ENCODE data around the gene KCNJ6. TPM values are rescaled to one million over a fixed set of nuclear protein-coding genes. Genes with fewer than 3 reads are reported as not detected.

Gene KCNJ6
- total RNA-seq, 2 donors from 2014 or later, result not detected

DNA sequence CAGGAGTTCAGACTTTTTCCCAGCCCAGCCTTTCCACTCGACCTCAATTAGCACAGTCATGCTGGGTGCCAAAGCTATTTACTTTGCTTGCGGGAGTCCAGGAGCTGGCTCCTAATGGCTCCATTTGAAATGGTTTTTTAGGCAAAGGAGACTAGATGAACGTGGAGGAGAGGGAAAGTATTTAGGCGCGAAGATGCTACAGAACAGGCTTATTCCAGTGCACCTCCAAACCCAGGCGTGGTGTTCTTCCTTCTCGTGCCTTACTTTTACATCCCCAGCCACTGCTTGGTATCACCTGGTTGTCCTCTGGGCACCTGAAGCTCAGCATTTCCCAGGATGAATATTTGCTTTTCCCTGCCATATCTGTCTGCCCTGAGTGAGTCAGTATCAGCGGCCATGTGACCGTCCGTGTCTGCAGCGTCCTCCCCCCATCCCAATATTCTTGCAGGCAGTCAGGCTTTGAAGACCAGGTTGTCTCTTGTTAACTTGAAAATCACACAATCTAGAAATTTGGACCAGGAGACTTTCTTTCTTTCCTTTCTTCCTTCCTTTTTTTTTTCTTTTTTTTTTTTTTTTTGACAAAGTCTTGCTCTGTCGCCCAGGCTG is 351.2 kb downstream of the KCNJ6 start:
- peak overlapping the region; percentile 96 for H3K27ac Mint-ChIP-seq
- H3K27me3 Mint-ChIP-seq, result no peaks in the 10 kb centered on the region
- no peak for ATAC-seq
- H3K9me3 ChIP-seq (ENCODE audit: control insufficient read depth, low read length, poor library complexity, severe bottlenecking), result no peaks in the 10 kb centered on the region
- peak overlapping the region; percentile 95 for H3K4me3 Mint-ChIP-seq
- no peaks in the 10 kb centered on the region for H3K36me3 Mint-ChIP-seq (ENCODE audit: low read depth)
- H3K4me1 Mint-ChIP-seq, result peaks cover 4% of the 10 kb centered on the region
- no peak for DNase-seq

DNA sequence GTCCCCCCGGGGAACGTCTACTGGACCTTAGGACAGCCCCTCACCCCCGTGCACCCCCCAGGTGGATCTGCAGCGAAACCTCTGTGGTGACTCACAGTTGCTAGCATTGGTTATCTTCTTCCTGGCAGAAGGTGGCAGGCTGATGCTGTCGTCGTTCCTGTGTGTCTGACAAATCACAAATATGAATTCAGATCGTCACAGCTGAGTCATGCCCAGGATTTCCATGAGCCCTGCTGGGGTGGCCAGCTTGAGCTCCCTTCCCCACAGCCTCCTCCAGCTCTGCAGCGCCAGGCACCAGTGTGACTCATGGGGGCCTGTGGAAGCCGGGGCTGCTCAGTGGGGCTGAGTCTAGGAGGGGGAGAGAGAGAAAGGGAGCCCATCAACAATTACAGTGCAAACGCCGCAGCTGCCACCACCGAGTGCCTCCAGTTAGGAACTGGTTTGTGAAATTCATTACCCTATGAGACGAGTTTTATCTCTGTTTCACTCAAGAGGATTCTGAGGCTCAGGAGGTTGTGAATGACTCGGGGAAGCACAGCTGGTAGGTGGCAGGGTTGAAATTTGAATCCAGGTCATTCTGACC is 351.8 kb downstream of the KCNJ6 start:
- peak; percentile 59 to 80 (median 60) for DNase-seq
- H3K4me1 Mint-ChIP-seq, result peaks cover 4% of the 10 kb centered on the region
- H3K4me3 Mint-ChIP-seq, result peak overlapping the region; percentile 95
- H3K27ac Mint-ChIP-seq, result peak overlapping the region; percentile 96
- no peaks in the 10 kb centered on the region for H3K9me3 ChIP-seq (ENCODE audit: control insufficient read depth, low read length, poor library complexity, severe bottlenecking)
- no peaks in the 10 kb centered on the region for H3K27me3 Mint-ChIP-seq
- no peaks in the 10 kb centered on the region for H3K36me3 Mint-ChIP-seq (ENCODE audit: low read depth)
- ATAC-seq, result peak; percentile 78

DNA sequence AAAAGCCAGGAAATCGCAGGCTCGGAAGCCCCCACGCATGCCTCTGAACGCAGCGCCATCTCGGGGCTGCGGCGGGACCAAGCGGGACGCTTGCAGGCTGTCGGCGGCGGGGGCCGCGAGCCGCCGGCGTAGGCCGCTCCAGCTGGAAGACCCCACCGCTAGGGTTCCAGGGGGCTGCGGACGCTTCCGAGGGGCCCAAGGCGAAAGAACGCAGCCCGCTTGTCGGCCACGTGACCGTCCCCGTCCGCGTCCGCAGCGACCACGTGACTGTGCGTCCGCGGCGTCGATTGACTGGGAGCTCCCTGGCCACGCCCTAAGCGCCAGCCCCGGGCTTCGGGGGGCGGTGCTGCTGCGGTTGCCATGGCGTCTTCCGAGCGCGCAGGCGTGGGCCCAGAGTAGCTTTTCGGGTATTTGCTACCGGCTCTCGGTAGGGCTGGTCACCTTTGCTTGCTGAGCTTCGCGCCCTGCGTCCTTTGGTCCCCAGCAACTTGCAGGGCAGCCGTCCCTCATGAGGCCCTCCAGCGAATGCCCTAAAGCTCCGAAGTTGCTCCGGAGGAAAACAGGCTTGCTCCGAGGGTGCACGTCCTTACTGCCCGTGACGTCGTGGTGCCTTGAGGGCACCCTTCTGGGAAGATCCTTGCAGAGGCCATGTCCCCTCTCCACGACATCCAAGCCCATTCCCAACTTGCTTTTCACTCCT is 352.5 kb downstream of the KCNJ6 start:
- H3K27ac Mint-ChIP-seq, result peak overlapping the region; percentile 96
- peak; percentile 90 for ATAC-seq
- peaks cover 4% of the 10 kb centered on the region for H3K4me1 Mint-ChIP-seq
- H3K27me3 Mint-ChIP-seq, result no peaks in the 10 kb centered on the region
- H3K4me3 Mint-ChIP-seq, result peak overlapping the region; percentile 95
- no peaks in the 10 kb centered on the region for H3K36me3 Mint-ChIP-seq (ENCODE audit: low read depth)
- DNase-seq, result peak; percentile 85 to 90 (median 88)
- H3K9me3 ChIP-seq (ENCODE audit: control insufficient read depth, low read length, poor library complexity, severe bottlenecking), result no peaks in the 10 kb centered on the region

DNA sequence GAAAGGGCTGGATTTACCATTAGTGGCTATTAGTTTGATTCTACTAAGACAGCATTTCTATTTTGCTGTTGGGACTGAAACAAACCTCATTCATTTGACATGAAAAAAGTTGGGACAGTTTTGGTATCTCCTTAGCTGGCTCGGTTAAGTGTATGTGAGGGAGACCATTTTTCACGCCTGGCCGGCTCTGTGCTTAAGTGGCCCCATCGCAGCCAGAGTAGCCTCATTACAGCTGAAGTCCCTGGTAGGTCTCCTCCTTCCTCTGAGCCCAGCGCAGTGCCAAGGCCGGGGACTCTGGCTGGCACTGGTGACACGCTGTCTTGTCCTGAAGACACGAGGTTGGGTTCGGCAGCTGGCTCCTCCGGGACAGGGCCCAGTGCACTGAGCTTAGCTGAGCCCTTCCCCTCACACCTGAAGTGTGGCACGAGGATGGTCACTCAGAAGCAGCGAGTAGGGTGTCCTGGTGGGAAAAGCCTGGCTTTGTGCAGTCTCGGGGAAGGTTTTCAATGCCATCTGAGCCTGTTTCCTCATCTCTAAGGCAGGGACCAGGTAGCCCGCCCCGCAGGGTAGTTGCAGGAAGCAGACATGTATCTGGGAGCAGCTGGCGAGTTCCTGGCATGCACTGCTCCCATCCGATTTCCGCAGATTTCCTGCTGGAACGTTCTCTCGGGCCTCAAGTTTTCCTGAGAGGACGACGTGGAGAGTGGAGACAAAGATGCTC is 353.2 kb downstream of the KCNJ6 start:
- ATAC-seq (peak; percentile 1), DNase-seq (no peak)
- peak overlapping the region; percentile 96 for H3K27ac Mint-ChIP-seq
- H3K4me1 Mint-ChIP-seq, result peaks cover 4% of the 10 kb centered on the region
- H3K4me3 Mint-ChIP-seq, result peak overlapping the region; percentile 95
- H3K27me3 Mint-ChIP-seq, result no peaks in the 10 kb centered on the region
- H3K36me3 Mint-ChIP-seq (ENCODE audit: low read depth), result no peaks in the 10 kb centered on the region
- H3K9me3 ChIP-seq (ENCODE audit: control insufficient read depth, low read length, poor library complexity, severe bottlenecking), result no peaks in the 10 kb centered on the region

DNA sequence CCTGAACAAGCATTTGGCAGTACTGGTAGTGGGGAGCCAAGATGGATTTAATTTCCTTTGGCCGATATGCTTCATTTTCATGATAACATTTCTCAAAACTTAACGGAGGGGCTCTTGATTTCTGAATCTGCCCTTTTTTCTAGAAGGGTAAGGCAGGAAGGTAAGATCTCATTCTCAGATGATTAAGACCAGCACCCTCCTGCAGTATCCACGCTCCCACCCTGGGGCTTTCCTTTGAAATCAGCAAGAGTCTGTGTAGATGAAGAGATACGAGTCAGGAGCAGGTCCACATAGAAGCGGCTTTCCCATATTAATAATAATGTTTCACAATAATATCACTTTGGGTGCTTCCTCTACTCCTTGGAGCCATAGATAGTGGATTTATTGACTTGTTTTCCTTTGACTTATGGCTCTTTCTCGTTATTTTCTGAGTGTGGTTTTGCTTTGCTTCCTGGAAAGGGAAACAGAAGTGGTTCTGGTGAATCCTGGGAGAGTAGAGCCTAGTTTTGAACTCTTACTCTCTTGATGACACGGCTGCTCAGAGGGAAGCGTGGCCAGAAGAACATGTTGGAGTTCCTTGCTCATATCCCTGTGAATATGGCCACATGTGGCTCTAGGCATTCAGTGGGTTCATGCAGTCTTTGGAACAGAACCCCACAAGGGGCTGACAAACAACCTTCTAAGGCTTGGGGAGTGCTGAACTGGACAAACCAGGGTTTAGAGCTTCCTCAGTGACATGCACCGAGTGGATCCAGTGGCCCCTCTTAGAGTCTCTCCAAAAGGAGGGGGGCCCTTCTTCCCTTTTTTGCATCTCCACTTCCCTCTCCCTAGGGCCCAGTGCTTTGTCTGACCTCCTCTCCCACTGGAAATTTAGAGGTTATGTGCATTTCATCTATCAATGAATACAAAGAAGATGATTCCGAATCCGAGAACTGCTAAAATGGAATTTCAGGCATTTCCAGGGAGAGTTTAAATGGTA is 354.0 kb downstream of the KCNJ6 start:
- Mint-ChIP-seq H3K27me3 (peaks cover 3% of the 10 kb centered on the region), H3K27ac (peak overlapping the region; percentile 96), H3K4me1 (peaks cover 4% of the 10 kb centered on the region), H3K36me3 (ENCODE audit: low read depth) (no peaks in the 10 kb centered on the region), H3K4me3 (peak overlapping the region; percentile 95)
- ATAC-seq (no peak), DNase-seq (no peak)
- H3K9me3 ChIP-seq (ENCODE audit: control insufficient read depth, low read length, poor library complexity, severe bottlenecking), result no peaks in the 10 kb centered on the region

GRCh38 chr21:37561506-37561905 is 354.8 kb downstream of the KCNJ6 start:
- DNase-seq (no peak), ATAC-seq (no peak)
- H3K27me3 Mint-ChIP-seq, result peaks cover 5% of the 10 kb centered on the region
- no peaks in the 10 kb centered on the region for H3K9me3 ChIP-seq (ENCODE audit: control insufficient read depth, low read length, poor library complexity, severe bottlenecking)
- H3K27ac Mint-ChIP-seq, result no peak overlapping the region
- H3K36me3 Mint-ChIP-seq (ENCODE audit: low read depth), result no peaks in the 10 kb centered on the region
- H3K4me3 Mint-ChIP-seq, result no peak overlapping the region
- H3K4me1 Mint-ChIP-seq, result peaks cover 4% of the 10 kb centered on the region

DNA sequence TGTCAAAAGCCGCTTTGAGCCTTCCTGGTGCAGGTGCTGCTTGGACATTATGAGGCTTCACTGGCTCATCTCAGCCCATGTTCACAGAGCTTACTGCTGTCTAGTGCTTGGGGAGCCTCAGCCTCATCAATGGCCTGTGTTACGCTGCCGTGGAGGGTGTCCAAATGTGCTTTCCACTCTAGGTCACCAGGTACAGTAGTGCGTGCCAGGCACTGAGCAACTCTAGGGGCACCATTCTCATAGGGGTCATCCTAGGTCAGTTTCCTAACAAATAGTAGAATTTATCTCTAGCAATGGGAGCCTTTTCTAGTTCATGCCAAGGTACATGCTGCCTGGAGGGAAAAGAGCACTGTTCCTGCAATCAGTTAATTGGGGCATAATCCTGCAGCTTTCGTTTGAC is 355.9 kb downstream of the KCNJ6 start:
- no peak overlapping the region for H3K4me3 Mint-ChIP-seq

DNA sequence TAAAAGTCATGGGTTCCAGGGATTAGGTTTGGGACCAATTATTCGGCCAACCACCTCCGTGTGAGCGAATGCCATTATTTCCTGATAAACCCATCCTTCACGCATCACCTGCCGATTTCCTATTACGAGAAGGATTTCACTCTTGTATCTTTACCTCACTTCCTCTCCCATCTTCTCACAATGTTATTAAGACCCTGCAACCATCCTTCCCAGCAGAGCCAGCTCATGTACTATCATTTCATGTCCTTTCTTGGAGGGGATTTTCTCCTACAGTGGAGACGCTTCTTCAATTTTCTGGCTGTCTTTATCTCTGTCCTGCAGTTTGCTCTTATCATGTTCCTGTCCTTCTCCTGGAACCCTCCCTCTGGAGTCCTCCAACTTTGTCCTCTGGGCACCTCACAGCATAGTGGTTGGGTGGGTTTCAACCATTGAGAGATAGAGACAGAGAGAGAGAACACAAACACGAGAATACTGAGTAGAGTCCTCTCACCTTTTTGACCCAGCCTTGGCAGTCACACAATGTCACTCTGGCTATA is 357.5 kb downstream of the KCNJ6 start:
- Mint-ChIP-seq H3K27ac (no peak overlapping the region), H3K36me3 (ENCODE audit: low read depth) (no peaks in the 10 kb centered on the region), H3K4me3 (no peak overlapping the region), H3K27me3 (peaks cover 20% of the 10 kb centered on the region), H3K4me1 (no peaks in the 10 kb centered on the region)
- no peaks in the 10 kb centered on the region for H3K9me3 ChIP-seq (ENCODE audit: control insufficient read depth, low read length, poor library complexity, severe bottlenecking)
- no peak for ATAC-seq
- no peak for DNase-seq

More for the DNA sequence above, 355.9 kb downstream of the KCNJ6 start:
- peaks cover 4% of the 10 kb centered on the region for H3K4me1 Mint-ChIP-seq
- DNase-seq (no peak), ATAC-seq (no peak)
- no peaks in the 10 kb centered on the region for H3K9me3 ChIP-seq (ENCODE audit: control insufficient read depth, low read length, poor library complexity, severe bottlenecking)
- H3K36me3 Mint-ChIP-seq (ENCODE audit: low read depth), result no peaks in the 10 kb centered on the region
- H3K27me3 Mint-ChIP-seq, result peaks cover 13% of the 10 kb centered on the region
- no peak overlapping the region for H3K27ac Mint-ChIP-seq

Data from T-helper 17 cell (primary cell).